Peyer's patch (tissue), 4 donors: ENCODE data around the gene EXOC3. TPM values are rescaled to one million over a fixed set of nuclear protein-coding genes. Genes with fewer than 3 reads are reported as not detected.

Source experiments
- DNase-seq, 3 donors: peaks; one replicate each; pipeline ENCODE4 v3.0.0-alpha.2; 2017 to 2019
- H3K27ac ChIP-seq, 4 donors: fragments of 200-600 bp; sonication (generic); one replicate each; pipeline ENCODE4 v1.5.1; 2016 to 2019
- H3K27me3 ChIP-seq, 2 donors: fragments of 200-600 bp; sonication (generic); one replicate each; pipeline ENCODE4 v1.5.1; 2019
- H3K36me3 ChIP-seq, 3 donors: fragments of 200-600 bp; sonication (generic); one replicate each; pipeline ENCODE4 v1.5.1; 2016 to 2019
- H3K4me1 ChIP-seq, 4 donors: fragments of 200-600 bp; sonication (generic); one replicate each; pipeline ENCODE4 v1.5.1; 2016 to 2019
- H3K4me3 ChIP-seq, 4 donors: fragments of 200-600 bp; sonication (generic); 1 replicate in 3 of 4; 2 replicates in 1 of 4; pipeline ENCODE4 v1.5.1; 2016 to 2019; ENCODE audit warnings: mild to moderate bottlenecking in 1 of 4
- H3K9me3 ChIP-seq, 4 donors: fragments of 200-600 bp; sonication (generic); one replicate each; pipeline ENCODE4 v1.5.1; 2016 to 2019; ENCODE audit warnings: mild to moderate bottlenecking in 1 of 4
- POLR2A ChIP-seq, 2 donors: fragments of 450-650 bp; IDR thresholded peaks; one replicate each; pipeline ENCODE4 v1.5.1; 2017; ENCODE audit warnings: antibody characterized with exemption in 2 of 2, mild to moderate bottlenecking in 2 of 2, moderate library complexity in 2 of 2
- total RNA-seq, 4 donors: library from RNA; depleted of rRNA; stranded (reverse); fragments of >200 nt; gene quantifications; one replicate each; pipeline ENCODE4 v1.1.0, GENCODE V29; 2016
- TF ChIP-seq, protein P1 (sequence below), 6 experiments: fragments of 450-650 bp in 4 of 6; fragments of 200-600 bp in 2 of 6; sonication (generic) in 1 of 6; IDR thresholded peaks; one replicate each; pipeline ENCODE4 v1.5.1; 2017 to 2019; ENCODE audit warnings: antibody characterized with exemption in 6 of 6, mild to moderate bottlenecking in 3 of 6, moderate library complexity in 1 of 6

EXOC3 gene
- total RNA-seq, 4 donors from 2014 or later: 74.3 to 201 (median 141) TPM

DNA sequence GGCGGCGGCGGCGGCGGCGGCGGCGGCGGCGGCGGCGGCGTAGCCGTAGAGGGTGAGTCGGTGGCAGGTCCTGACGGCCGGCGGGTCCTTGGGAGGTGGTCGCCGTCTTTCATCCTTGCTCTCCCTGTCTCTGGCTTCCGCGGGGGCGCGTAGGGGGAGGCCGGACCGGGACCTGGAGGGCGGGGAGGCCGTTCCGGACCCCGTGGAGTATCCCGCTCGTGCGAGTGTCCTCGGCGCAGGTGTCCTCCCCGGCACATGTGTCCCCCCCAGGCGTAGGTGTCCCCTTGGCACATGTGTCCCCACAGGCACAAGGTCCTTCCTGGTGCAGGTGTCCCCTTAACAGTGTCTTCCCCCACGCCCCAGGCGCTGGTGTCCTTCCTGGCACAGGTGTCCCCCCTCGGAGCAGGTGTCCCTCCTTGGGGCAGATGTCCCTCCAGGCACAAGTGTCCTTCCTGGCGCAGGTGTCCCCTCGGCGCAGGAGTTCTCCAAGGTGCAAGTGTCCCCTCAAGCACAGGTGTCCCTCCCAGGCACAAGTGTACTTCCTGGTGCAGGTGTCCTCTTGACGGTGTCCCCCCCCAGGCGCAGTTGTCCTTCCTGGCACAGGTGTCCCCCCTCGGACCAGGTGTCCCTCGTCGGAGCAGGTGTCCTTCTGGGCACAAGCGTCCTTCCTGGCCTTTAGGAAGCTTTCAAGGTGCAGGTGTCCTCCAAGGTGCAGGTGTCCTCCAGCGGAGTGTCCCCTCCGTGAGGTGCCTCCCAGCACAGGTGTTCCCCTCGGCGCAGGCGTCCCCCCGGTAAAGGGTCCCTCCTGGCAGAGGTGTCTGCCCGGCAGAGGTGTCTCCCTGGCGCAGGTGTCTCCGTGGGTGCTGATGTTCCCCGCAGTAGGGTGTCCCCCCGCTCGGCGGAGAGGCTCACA lies 519 bp downstream of the EXOC3 start:
- Histone ChIP-seq H3K27me3 (no peaks in the 10 kb centered on the region), H3K4me3 (peak overlapping the region; percentile 86 to 97 (median 91)), H3K9me3 (no peaks in the 10 kb centered on the region), H3K4me1 (peaks cover 5 to 21% (median 13%) of the 10 kb centered on the region in 4 donors), H3K27ac (peak overlapping the region; percentile 76 to 84 (median 80)), H3K36me3 (peaks cover 0 to 23% (median 0%) of the 10 kb centered on the region in 3 donors)
- peak in 1 of 3 donors; percentile 48 for DNase-seq
- peak in 1 of 2 donors; percentile 6 for TF ChIP-seq POLR2A (IDR thresholded peaks at IDR 0.05)
- TF ChIP-seq, protein P1, sequence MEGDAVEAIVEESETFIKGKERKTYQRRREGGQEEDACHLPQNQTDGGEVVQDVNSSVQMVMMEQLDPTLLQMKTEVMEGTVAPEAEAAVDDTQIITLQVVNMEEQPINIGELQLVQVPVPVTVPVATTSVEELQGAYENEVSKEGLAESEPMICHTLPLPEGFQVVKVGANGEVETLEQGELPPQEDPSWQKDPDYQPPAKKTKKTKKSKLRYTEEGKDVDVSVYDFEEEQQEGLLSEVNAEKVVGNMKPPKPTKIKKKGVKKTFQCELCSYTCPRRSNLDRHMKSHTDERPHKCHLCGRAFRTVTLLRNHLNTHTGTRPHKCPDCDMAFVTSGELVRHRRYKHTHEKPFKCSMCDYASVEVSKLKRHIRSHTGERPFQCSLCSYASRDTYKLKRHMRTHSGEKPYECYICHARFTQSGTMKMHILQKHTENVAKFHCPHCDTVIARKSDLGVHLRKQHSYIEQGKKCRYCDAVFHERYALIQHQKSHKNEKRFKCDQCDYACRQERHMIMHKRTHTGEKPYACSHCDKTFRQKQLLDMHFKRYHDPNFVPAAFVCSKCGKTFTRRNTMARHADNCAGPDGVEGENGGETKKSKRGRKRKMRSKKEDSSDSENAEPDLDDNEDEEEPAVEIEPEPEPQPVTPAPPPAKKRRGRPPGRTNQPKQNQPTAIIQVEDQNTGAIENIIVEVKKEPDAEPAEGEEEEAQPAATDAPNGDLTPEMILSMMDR (IDR thresholded peaks at IDR 0.05): no peak

DNA sequence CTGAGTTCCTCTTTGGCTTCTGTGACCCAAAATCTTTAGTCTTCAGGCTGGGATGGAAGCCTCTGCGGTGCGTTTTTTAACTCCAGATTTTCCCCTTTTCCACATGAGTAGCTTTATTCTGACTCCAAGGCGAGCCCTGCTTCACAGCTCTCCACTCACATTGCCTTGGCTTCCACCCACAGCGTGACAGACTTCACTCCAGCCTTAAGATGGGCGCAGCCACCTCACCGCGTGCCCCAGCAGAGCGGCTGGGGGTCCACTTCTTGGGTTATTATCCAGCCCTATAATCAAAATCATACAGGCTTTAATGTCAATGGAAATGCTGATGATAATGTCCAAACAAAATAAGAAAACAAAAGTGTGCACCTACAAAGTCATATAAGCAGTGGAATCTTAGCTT lies 1.2 kb downstream of the EXOC3 start:
- no peak overlapping the region for H3K27ac ChIP-seq
- H3K9me3 ChIP-seq: no peaks in the 10 kb centered on the region
- peaks cover 5 to 21% (median 13%) of the 10 kb centered on the region in 4 donors for H3K4me1 ChIP-seq
- peak overlapping the region in 3 of 4 donors; percentile 88 to 97 (median 94) for H3K4me3 ChIP-seq
- TF ChIP-seq, protein P1 (IDR thresholded peaks at IDR 0.05): no peak
- no peak for TF ChIP-seq POLR2A (IDR thresholded peaks at IDR 0.05)
- DNase-seq: peak in 1 of 3 donors; percentile 36
- no peaks in the 10 kb centered on the region for H3K27me3 ChIP-seq
- peaks cover 0 to 31% (median 0%) of the 10 kb centered on the region in 3 donors for H3K36me3 ChIP-seq

DNA sequence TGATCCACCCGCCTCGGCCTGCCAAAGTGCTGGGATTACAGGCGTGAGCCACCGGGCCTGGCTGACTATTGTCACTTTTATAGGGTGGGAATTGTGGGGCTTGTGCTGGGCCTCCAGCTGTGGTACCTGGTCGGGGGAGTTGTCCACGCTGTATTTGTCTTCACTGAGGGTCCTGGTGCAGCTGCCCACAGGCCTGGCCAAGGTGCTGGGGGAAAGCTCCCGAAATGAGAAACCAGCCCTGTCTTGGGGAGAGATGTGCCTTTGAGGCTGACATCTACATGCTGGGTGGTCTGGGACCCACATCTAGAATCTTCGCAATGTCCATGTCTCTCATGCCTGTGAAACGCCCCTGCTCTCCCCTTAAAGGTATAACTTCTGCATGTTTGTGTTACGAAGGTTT lies 2.6 kb downstream of the EXOC3 start:
- peak in 2 of 3 donors; percentile 28 to 40 for DNase-seq
- Histone ChIP-seq H3K27me3 (no peaks in the 10 kb centered on the region), H3K36me3 (peaks cover 0 to 44% (median 0%) of the 10 kb centered on the region in 3 donors), H3K9me3 (no peaks in the 10 kb centered on the region), H3K27ac (no peak overlapping the region), H3K4me1 (peaks cover 5 to 21% (median 13%) of the 10 kb centered on the region in 4 donors), H3K4me3 (no peak overlapping the region)
- no peak for TF ChIP-seq POLR2A (IDR thresholded peaks at IDR 0.05)
- TF ChIP-seq, protein P1 (IDR thresholded peaks at IDR 0.05): no peak

DNA sequence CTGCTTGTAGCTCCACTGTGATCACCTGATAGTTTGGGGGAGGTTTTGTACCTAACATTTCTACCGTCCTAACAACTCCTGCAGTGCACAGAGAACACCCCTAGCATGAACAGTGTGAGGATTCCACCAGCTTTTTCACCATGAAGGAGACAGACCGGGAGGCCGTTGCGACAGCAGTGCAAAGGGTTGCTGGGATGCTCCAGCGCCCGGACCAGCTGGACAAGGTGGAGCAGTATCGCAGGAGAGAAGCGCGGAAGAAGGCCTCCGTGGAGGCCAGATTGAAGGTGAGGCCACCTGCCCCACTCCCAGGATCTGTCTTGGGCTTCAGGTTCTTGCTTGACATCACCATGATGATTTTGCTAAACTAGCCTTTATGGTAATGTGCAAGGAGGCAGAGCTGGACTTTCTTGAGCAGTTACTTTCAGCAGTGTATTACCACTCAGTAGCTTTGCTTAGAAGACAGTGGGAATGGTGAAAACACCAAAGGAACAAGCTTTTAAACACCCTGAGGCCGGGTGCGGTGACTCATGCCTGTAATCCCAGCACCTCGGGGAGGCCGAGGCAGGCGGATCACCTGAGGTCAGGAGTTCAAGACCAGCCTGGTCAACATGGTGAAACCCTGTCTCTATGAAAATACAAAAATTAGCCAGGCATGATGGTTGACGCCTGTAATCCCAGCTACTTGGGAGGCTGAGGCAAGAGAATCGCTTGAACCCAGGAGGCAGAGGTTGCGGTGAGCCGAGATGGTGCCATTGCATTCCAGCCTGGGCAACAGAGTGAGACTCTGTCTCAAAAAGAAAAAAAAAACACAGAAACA lies 3.3 kb downstream of the EXOC3 start:
- H3K27me3 ChIP-seq: no peaks in the 10 kb centered on the region
- no peak overlapping the region for H3K27ac ChIP-seq
- H3K36me3 ChIP-seq: peaks cover 0 to 51% (median 0%) of the 10 kb centered on the region in 3 donors
- TF ChIP-seq, protein P1 (IDR thresholded peaks at IDR 0.05): no peak
- no peak for TF ChIP-seq POLR2A (IDR thresholded peaks at IDR 0.05)
- H3K4me1 ChIP-seq: peaks cover 5 to 21% (median 13%) of the 10 kb centered on the region in 4 donors
- no peaks in the 10 kb centered on the region for H3K9me3 ChIP-seq
- peak in 1 of 3 donors; percentile 25 for DNase-seq
- no peak overlapping the region for H3K4me3 ChIP-seq

DNA sequence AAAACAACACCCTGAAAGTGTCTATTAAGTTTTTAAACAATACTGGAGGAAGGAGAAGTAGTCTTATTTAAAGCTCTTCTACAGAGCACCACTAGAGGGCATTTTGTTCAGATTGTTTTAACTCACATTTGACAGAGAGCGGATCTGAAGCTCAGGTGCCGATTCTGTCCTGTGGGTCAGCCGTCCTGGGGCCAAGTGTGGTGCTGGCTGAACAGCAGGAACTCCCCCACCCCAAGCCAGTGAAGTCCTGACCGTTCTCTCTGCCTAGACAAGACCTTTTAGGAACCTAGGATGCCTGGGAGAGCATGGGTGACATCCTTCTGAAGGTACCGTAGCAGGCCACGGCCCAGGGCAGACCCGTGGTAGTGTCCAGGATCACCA lies 3.9 kb downstream of the EXOC3 start:
- Histone ChIP-seq H3K9me3 (peaks cover 0 to 6% (median 0%) of the 10 kb centered on the region in 4 donors), H3K4me3 (no peak overlapping the region), H3K4me1 (peaks cover 5 to 20% (median 13%) of the 10 kb centered on the region in 4 donors), H3K27ac (no peak overlapping the region), H3K36me3 (peaks cover 0 to 57% (median 0%) of the 10 kb centered on the region in 3 donors), H3K27me3 (no peaks in the 10 kb centered on the region)
- no peak for TF ChIP-seq POLR2A (IDR thresholded peaks at IDR 0.05)
- TF ChIP-seq, protein P1 (IDR thresholded peaks at IDR 0.05): peak in 5 of 6 experiments; percentile 8 to 68 (median 60)
- DNase-seq: peak in 2 of 3 donors; percentile 41 to 48
